Ascending aorta (tissue), 2 donors: Measurements from ENCODE around the gene GNB1L. TPM values are rescaled to one million over a fixed set of nuclear protein-coding genes. Genes with fewer than 3 reads are reported as not detected.

Experiments used
- DNase-seq, 2 donors: peaks; one replicate each; pipeline ENCODE4 v3.0.0-alpha.2; 2019; ENCODE audit warnings: low spot score in 2 of 2
- H3K27ac ChIP-seq, 2 donors: fragments of 200-600 bp; sonication (generic); one replicate each; pipeline ENCODE4 v1.5.1; 2016 to 2017; ENCODE audit warnings: mild to moderate bottlenecking in 1 of 2
- H3K27me3 ChIP-seq: fragments of 200-600 bp; sonication (generic); one replicate; pipeline ENCODE4 v1.5.1; 2017
- H3K36me3 ChIP-seq, 2 donors: fragments of 200-600 bp; sonication (generic); one replicate each; pipeline ENCODE4 v1.5.1; 2016
- H3K4me1 ChIP-seq, 2 donors: fragments of 200-600 bp; sonication (generic); one replicate each; pipeline ENCODE4 v1.5.1; 2016 to 2017; ENCODE audit warnings: mild to moderate bottlenecking in 1 of 2
- H3K4me3 ChIP-seq, 2 donors: fragments of 200-600 bp; sonication (generic); one replicate each; pipeline ENCODE4 v1.5.1; 2016 to 2017; ENCODE audit warnings: mild to moderate bottlenecking in 1 of 2
- H3K9me3 ChIP-seq, 2 donors: fragments of 200-600 bp; sonication (generic); one replicate each; pipeline ENCODE4 v1.5.1; 2016
- intact Hi-C: fragments of 100-400 bp; cut with DNase I; formaldehyde crosslinking; loops from one replicate; pipeline ENCODE4 v1.15.1; 2023
- total RNA-seq: library from RNA; depleted of rRNA; stranded (reverse); fragments of >200 nt; gene quantifications from one replicate; pipeline ENCODE4 v1.1.0, GENCODE V29; 2016
- TF ChIP-seq, protein P1 (sequence below), 3 experiments: fragments of 200-600 bp in 2 of 3; fragments of 450-650 bp in 1 of 3; sonication (generic) in 2 of 3; IDR thresholded peaks; one replicate each; pipeline ENCODE4 v1.5.1; 2016 to 2019; ENCODE audit warnings: antibody characterized with exemption in 3 of 3, mild to moderate bottlenecking in 1 of 3, moderate library complexity in 1 of 3

Gene GNB1L
- total RNA-seq, 1 donor from 2014 or later = 7.9 TPM

DNA sequence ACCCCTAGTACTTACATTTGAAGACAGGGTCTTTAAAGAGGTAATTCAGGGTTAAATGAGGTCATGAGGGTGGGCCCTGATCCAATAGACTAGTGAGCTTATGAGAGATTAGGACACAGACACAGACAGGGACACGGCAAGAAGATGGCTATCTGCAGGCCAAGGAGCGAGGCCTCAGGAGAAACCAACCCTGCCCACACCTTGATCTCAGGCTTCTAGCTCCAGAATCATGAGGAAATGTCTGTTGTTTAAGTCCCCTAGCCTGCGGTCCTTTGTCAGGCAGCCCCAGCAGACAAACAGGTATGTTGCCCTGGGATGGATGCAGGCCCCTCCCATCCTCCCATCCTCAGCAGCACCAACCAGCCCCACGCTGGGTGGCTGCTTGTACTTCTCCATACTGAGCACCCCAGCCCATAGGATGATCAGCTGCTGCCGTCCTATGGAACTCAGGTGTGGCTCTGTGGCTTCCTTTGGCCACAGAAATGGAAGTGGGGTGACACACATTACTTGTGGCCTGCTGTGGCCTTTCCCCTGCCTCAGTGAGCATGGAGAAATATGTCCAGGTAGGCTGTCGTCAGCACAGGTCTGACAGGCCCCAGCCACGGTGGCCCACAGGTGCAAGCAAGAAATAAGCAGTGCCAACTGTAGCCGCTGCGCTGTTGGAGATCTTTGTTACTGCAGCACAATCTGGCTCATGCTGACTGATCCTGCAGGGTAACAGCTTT lies 7.9 kb downstream of the GNB1L start:
- intact Hi-C loops = no loop called here
- Histone ChIP-seq H3K4me3 (no peak overlapping the region), H3K27me3 (no peaks in the 10 kb centered on the region), H3K27ac (peak overlapping the region in 1 of 2 donors; percentile 5), H3K9me3 (no peaks in the 10 kb centered on the region), H3K36me3 (peaks cover 12 to 21% of the 10 kb centered on the region in 2 donors), H3K4me1 (peaks cover 11 to 21% of the 10 kb centered on the region in 2 donors)
- DNase-seq = no peak
- TF ChIP-seq, protein P1, sequence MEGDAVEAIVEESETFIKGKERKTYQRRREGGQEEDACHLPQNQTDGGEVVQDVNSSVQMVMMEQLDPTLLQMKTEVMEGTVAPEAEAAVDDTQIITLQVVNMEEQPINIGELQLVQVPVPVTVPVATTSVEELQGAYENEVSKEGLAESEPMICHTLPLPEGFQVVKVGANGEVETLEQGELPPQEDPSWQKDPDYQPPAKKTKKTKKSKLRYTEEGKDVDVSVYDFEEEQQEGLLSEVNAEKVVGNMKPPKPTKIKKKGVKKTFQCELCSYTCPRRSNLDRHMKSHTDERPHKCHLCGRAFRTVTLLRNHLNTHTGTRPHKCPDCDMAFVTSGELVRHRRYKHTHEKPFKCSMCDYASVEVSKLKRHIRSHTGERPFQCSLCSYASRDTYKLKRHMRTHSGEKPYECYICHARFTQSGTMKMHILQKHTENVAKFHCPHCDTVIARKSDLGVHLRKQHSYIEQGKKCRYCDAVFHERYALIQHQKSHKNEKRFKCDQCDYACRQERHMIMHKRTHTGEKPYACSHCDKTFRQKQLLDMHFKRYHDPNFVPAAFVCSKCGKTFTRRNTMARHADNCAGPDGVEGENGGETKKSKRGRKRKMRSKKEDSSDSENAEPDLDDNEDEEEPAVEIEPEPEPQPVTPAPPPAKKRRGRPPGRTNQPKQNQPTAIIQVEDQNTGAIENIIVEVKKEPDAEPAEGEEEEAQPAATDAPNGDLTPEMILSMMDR (IDR thresholded peaks at IDR 0.05) = no peak

DNA sequence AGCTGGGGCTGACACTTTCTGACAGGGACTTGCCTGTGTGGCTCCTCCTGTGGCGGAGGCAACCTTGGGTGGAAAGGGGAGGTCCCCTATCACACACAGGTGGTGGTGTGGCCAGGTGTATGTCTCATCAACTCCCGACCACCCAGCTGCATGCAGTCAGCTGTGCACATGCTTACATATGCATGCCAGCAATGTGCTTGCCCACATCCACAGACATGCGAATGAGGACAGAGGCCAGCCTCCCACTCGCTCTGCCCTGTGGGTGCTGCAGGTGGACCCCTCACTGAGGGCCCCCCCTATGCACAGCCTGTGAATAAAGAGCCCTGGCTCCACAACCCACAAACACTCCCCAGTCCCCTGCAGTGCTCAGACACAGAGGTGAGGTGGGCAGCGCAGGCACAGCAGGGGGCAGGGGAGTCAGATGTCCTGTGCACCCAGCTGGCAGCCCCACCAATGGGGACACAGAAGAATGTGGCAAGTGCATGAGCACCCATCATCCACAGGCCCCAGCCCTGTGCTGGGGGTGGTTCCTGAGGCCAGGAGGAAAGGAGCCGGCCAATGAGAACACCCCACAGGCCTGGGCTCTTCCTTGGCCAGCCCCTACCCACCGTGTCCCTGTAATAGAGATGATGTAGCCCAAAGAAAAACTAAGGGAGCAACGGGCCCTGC lies 9.5 kb downstream of the GNB1L start:
- no peak for DNase-seq
- no peak overlapping the region for H3K4me3 ChIP-seq
- H3K36me3 ChIP-seq = peaks cover 2 to 6% of the 10 kb centered on the region in 2 donors
- peaks cover 11 to 21% of the 10 kb centered on the region in 2 donors for H3K4me1 ChIP-seq
- intact Hi-C loops = no loop called here
- H3K9me3 ChIP-seq = no peaks in the 10 kb centered on the region
- H3K27me3 ChIP-seq = no peaks in the 10 kb centered on the region
- peak overlapping the region; percentile 70 to 84 for H3K27ac ChIP-seq
- TF ChIP-seq, protein P1 (IDR thresholded peaks at IDR 0.05) = no peak

DNA sequence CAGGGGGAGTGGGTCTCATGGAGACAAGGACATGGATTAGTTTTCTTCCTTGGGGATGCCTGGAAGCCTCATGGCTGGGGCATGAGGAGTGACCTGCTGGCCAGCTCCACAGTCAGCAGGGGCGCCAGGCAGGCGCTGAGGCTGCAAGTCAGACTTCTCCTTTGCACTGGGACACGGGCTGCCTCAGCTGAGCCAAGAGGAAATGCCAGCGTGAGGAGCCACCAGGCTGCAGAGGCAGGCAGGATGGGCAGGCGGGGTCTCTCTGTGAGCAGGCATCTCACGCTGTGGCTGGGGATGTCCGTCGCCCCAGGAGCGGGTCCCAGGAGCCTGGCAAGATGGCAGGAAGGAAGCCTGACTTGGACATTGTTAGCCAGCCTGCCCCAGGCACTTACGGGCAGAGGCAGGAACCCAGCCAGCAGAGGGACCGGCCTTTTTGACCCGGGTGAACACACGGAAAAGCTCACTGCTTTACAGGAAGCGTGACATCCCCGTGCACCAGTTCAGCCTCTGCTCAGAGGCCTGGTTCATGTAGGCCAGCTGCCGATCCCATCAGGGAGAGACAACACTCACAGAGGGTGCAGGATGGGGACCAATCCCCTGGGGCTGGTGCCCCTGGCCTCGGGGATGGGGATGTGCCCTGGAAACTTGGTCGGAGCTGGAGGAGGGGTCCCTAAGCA lies 10.2 kb downstream of the GNB1L start:
- H3K4me3 ChIP-seq = peak overlapping the region in 1 of 2 donors; percentile 21
- intact Hi-C loops = loop anchor here (5.0 kb wide), 1 partner anchor 33 kb away; no protein-coding TSS in a partner anchor
- peaks cover 0 to 4% of the 10 kb centered on the region in 2 donors for H3K36me3 ChIP-seq
- TF ChIP-seq, protein P1 (IDR thresholded peaks at IDR 0.05) = peak in 1 of 3 experiments; percentile 10
- H3K4me1 ChIP-seq = peaks cover 11 to 21% of the 10 kb centered on the region in 2 donors
- H3K27ac ChIP-seq = peak overlapping the region; percentile 70 to 84
- H3K27me3 ChIP-seq = no peaks in the 10 kb centered on the region
- DNase-seq = peak in 1 of 2 donors; percentile 87
- H3K9me3 ChIP-seq = no peaks in the 10 kb centered on the region

DNA sequence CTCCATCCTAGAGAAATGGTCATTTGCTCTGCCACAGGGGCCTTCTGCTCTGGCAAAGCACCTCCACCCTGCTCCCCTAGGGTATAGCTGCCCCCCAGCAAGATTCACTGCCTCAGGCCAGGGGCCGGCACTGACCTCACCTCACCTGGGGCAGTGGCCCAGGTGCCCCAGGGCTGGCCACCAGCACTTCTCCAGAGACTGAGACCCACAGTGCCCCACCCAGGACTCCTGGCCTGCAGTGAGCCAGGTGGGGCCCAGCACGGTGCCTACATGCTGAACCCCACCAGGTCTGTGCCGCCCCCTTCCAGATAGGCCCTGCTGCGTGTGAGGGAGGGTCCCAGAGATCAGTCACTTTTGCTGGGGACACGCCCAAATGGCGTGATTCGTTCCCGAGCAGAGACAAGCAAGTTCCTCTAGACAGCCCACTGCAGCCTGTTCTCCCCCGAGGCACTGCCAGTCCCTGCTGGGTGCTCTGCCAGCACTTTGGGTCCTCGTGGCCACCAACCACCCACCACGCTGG lies 10.8 kb downstream of the GNB1L start:
- Histone ChIP-seq H3K4me1 (peaks cover 11 to 21% of the 10 kb centered on the region in 2 donors), H3K4me3 (peak overlapping the region in 1 of 2 donors; percentile 21), H3K27ac (peak overlapping the region; percentile 70 to 84), H3K36me3 (peaks cover 0 to 4% of the 10 kb centered on the region in 2 donors), H3K27me3 (no peaks in the 10 kb centered on the region), H3K9me3 (no peaks in the 10 kb centered on the region)
- intact Hi-C loops = loop anchor here (5.0 kb wide), 1 partner anchor 33 kb away; no protein-coding TSS in a partner anchor
- TF ChIP-seq, protein P1 (IDR thresholded peaks at IDR 0.05) = no peak
- DNase-seq = no peak

DNA sequence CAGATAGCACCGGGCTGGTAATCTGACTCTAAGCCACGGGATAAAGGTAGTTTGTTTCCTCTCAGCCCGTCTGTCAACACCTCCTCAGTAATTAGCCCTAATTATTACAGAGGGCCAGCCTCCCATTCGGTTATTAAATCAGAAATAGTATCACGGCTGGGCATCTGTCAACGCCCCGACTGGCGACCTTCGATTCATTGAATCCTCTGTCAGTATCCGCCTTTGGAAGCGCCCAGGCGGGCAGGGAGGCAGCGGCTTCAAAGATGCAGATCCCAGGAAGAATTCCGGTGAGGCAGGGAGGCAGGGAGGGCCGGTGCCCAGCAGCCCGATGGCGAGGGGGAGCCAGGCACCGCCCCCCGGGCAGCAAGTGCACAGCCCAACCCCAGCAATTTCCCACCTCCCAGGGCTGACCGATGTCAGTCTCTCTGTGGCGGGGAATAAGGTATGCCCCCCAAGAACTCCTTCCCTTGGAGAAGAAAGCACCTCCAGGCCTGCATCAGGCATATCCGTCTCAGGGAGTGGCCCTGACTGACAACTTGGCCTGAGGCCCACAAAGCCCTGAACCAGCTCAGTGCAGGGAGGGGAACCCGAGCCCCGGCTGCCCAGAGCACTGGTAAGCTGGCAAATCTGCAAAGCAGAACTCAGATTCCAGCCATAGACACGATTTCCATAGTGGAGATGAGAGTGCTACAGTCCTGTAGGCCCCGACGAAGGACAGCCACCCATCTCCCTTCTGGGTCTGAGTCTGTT lies 11.4 kb downstream of the GNB1L start:
- peaks cover 0 to 4% of the 10 kb centered on the region in 2 donors for H3K36me3 ChIP-seq
- no peak for DNase-seq
- no peaks in the 10 kb centered on the region for H3K9me3 ChIP-seq
- H3K4me1 ChIP-seq = peaks cover 11 to 21% of the 10 kb centered on the region in 2 donors
- H3K27me3 ChIP-seq = no peaks in the 10 kb centered on the region
- H3K4me3 ChIP-seq = no peak overlapping the region
- intact Hi-C loops = loop anchor here (5.0 kb wide), 1 partner anchor 34 kb away; no protein-coding TSS in a partner anchor
- TF ChIP-seq, protein P1 (IDR thresholded peaks at IDR 0.05) = no peak
- H3K27ac ChIP-seq = peak overlapping the region; percentile 70 to 84
